Measurements from ENCODE around the gene LMAN1L.
A peak's percentile ranks its signal among the peaks of the same experiment; 100 is the strongest.

The LMAN1L gene

GRCh38 chr15:74822233-74822632 lies 9.6 kb downstream of the LMAN1L start:
- H3K27ac ChIP-seq = peak overlapping the region in 2 of 11 experiments; percentile 59 to 74; a peak in 2 of 22 replicates
- H3K4me1 ChIP-seq = peaks cover 36 to 61% (median 47%) of the 10 kb centered on the region in 10 experiments
- H3K27me3 ChIP-seq = peaks cover 0 to 10% (median 3%) of the 10 kb centered on the region in 11 experiments; a peak in 6 of 22 replicates
- no peak for TF ChIP-seq Cebpa-rat (IDR thresholded peaks at IDR 0.05)
- H3K4me3 ChIP-seq = no peak overlapping the region
- H4K20me1 ChIP-seq = peaks cover 0 to 12% (median 0%) of the 10 kb centered on the region in 11 experiments; a peak in 4 of 22 replicates
- H3K36me3 ChIP-seq = no peaks in the 10 kb centered on the region
- no peaks in the 10 kb centered on the region for H3K9me3 ChIP-seq (replicated peaks in 1 of 11)
- H3K9ac ChIP-seq = 0 out of 22 replicates have a peak overlapping the region, but pooled peaks of 1 of the 11 experiments have one; percentile 62
- peak overlapping the region in 7 of 11 experiments; percentile 64 to 77 (median 72); a peak in 7 of 22 replicates for H3K4me2 ChIP-seq

- H3K36me3 ChIP-seq = no peaks in the 10 kb centered on the region
- H3K9ac ChIP-seq = no peak overlapping the region
- peaks cover 0 to 11% (median 5%) of the 10 kb centered on the region in 11 experiments; a peak in 8 of 22 replicates for H3K27me3 ChIP-seq
- H3K4me1 ChIP-seq = peaks cover 33 to 50% (median 42%) of the 10 kb centered on the region in 10 experiments
- no peak overlapping the region for H3K27ac ChIP-seq
- H3K9me3 ChIP-seq (replicated peaks in 1 of 11) = no peaks in the 10 kb centered on the region
- peak overlapping the region in 3 of 11 experiments; percentile 30 to 33 (median 32); a peak in 4 of 22 replicates for H3K4me2 ChIP-seq
- no peak for TF ChIP-seq Cebpa-rat (IDR thresholded peaks at IDR 0.05)
- H3K4me3 ChIP-seq = no peak overlapping the region
- H4K20me1 ChIP-seq = peaks cover 0 to 15% (median 0%) of the 10 kb centered on the region in 11 experiments; a peak in 6 of 22 replicates
Measured at GRCh38 chr15:74823324-74823723, 10.7 kb downstream of the LMAN1L start.

GRCh38 chr15:74824976-74825375 lies 12.3 kb downstream of the LMAN1L start:
- Histone ChIP-seq H3K4me3 (no peak overlapping the region), H3K27me3 (peaks cover 0 to 12% (median 5%) of the 10 kb centered on the region in 11 experiments; a peak in 8 of 22 replicates), H4K20me1 (peaks cover 0 to 22% (median 0%) of the 10 kb centered on the region in 11 experiments; a peak in 6 of 22 replicates), H3K9me3 (replicated peaks in 1 of 11) (no peaks in the 10 kb centered on the region), H3K9ac (no peak overlapping the region), H3K4me1 (peaks cover 22 to 33% (median 28%) of the 10 kb centered on the region in 10 experiments), H3K27ac (no peak overlapping the region), H3K4me2 (no peak overlapping the region), H3K36me3 (no peaks in the 10 kb centered on the region)
- TF ChIP-seq Cebpa-rat (IDR thresholded peaks at IDR 0.05) = no peak

- Histone ChIP-seq H3K9ac (no peak overlapping the region), H3K9me3 (replicated peaks in 1 of 11) (no peaks in the 10 kb centered on the region), H3K27me3 (peaks cover 0 to 12% (median 5%) of the 10 kb centered on the region in 11 experiments; a peak in 8 of 22 replicates), H3K4me3 (no peak overlapping the region), H3K4me2 (no peak overlapping the region), H3K36me3 (no peaks in the 10 kb centered on the region), H3K4me1 (peaks cover 15 to 26% (median 20%) of the 10 kb centered on the region in 10 experiments), H3K27ac (no peak overlapping the region), H4K20me1 (peaks cover 0 to 17% (median 0%) of the 10 kb centered on the region in 11 experiments; a peak in 6 of 22 replicates)
- TF ChIP-seq Cebpa-rat (IDR thresholded peaks at IDR 0.05) = no peak
Measured at GRCh38 chr15:74825866-74826265, 13.2 kb downstream of the LMAN1L start.

DNA sequence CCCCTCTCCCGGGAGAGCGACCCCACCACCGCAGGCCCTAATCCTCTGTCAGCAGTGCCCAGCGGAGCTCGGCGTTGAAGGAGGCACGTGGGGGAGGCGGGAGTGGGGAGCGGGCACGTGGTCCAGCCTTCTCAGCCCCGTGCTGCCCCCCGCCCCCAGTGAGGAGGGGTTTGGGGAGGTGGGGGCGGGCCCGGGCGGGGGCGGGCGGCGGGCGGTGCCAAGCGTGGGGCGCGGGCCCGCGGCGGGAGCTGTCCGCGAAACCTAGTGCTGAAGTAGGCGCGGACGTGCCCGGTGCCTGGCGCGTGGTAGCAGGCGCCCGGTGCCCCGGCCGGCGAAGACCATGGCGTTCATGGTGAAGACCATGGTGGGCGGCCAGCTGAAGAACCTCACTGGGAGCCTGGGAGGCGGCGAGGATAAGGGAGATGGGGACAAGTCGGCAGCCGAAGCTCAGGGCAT lies 13.8 kb downstream of the LMAN1L start, which contains the start of gene CPLX3:
Gene CPLX3, plus strand, starts transcription at position 264 of the 456 bp plus-strand sequence. Its CDS starts 77 bp downstream, at position 341.
- Histone ChIP-seq H3K36me3 (no peaks in the 10 kb centered on the region), H3K4me2 (no peak within 1 kb of the TSS), H3K9me3 (replicated peaks in 1 of 11) (no peaks in the 10 kb centered on the region), H3K4me1 (peaks cover 12 to 26% (median 20%) of the 10 kb centered on the region in 10 experiments), H3K27me3 (peaks cover 0 to 12% (median 5%) of the 10 kb centered on the region in 11 experiments; a peak in 8 of 22 replicates), H3K27ac (no peak within 1 kb of the TSS), H3K9ac (no peak within 1 kb of the TSS), H3K4me3 (no peak within 1 kb of the TSS), H4K20me1 (peaks cover 0 to 12% (median 0%) of the 10 kb centered on the region in 11 experiments; a peak in 6 of 22 replicates)
- TF ChIP-seq Cebpa-rat (IDR thresholded peaks at IDR 0.05) = no peak

DNA sequence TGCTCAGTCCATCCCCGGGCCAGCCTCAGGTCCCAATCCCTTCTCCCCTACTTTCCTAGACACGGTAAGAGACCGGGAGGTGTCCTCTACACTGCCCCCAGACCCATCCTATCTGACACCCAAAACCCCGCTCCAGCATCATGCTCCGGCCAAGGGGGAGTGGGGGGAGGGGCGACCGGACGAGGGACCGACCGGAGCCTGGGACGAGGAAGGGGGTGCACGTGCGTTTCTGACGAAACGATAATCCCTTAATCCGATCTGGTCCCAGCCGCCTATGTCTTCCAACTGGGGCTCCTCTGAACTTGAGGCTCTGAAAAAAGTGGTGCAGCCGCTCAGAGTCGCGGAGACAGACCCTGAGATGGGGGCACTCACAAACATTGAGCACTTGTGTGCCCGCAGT lies 14.3 kb downstream of the LMAN1L start:
- no peak overlapping the region for H3K4me2 ChIP-seq
- no peak overlapping the region for H3K4me3 ChIP-seq
- no peak overlapping the region for H3K27ac ChIP-seq
- H3K9ac ChIP-seq = no peak overlapping the region
- TF ChIP-seq Cebpa-rat (IDR thresholded peaks at IDR 0.05) = no peak
- no peaks in the 10 kb centered on the region for H3K9me3 ChIP-seq (replicated peaks in 1 of 11)
- H4K20me1 ChIP-seq = peaks cover 0 to 11% (median 0%) of the 10 kb centered on the region in 11 experiments; a peak in 6 of 22 replicates
- H3K27me3 ChIP-seq = peaks cover 0 to 12% (median 5%) of the 10 kb centered on the region in 11 experiments; a peak in 8 of 22 replicates
- H3K4me1 ChIP-seq = peaks cover 10 to 26% (median 20%) of the 10 kb centered on the region in 10 experiments
- no peaks in the 10 kb centered on the region for H3K36me3 ChIP-seq

DNA sequence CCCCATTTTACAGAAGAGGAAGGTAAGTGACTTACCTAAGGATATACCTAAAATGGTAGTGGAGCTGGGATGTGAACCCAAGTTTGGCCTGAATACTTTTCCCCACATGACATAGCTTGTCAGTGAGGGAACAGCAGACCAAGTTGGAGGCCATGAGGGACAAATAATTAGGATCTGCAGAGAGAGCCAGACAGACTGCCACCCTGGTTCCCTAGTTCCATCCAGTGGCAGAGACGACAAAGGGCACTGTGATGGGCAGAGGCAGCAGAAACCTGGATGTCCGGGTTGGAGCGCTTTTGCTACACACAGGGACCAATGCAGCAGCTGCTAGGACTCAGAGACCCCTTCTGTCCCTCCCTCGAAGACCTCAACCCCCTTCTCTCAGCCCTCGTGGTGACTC lies 15.0 kb downstream of the LMAN1L start:
- TF ChIP-seq Cebpa-rat (IDR thresholded peaks at IDR 0.05) = no peak
- Histone ChIP-seq H3K4me3 (no peak overlapping the region), H4K20me1 (peaks cover 0 to 18% (median 0%) of the 10 kb centered on the region in 11 experiments; a peak in 6 of 22 replicates), H3K9me3 (replicated peaks in 1 of 11) (no peaks in the 10 kb centered on the region), H3K9ac (no peak overlapping the region), H3K27ac (no peak overlapping the region), H3K36me3 (no peaks in the 10 kb centered on the region), H3K4me1 (peaks cover 16 to 29% (median 23%) of the 10 kb centered on the region in 10 experiments), H3K4me2 (no peak overlapping the region), H3K27me3 (peaks cover 0 to 12% (median 5%) of the 10 kb centered on the region in 11 experiments; a peak in 8 of 22 replicates)

DNA sequence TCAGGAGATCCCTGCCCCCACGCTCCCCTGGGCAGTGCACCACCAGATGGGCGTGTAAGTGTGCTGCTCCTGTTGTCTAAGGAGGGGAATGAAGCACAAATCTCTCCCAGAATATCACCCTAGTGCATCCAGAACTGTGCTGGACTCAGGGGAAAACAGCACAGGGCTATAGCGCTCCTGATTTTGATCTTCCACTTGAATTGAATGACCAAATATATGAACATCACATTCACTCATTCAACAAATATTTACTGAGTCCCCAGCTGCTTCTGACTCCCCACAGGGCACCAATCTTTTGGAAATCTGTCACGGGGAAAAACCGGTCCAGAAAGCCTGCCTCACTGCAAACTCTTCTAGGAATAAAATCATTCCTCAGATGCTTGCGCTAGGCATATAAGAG lies 16.2 kb downstream of the LMAN1L start:
- Histone ChIP-seq H4K20me1 (peaks cover 0 to 20% (median 3%) of the 10 kb centered on the region in 11 experiments; a peak in 9 of 22 replicates), H3K4me1 (peaks cover 22 to 36% (median 32%) of the 10 kb centered on the region in 10 experiments), H3K9me3 (replicated peaks in 1 of 11) (no peaks in the 10 kb centered on the region), H3K36me3 (no peaks in the 10 kb centered on the region), H3K27me3 (peaks cover 0 to 12% (median 5%) of the 10 kb centered on the region in 11 experiments; a peak in 8 of 22 replicates), H3K27ac (no peak overlapping the region), H3K9ac (no peak overlapping the region), H3K4me3 (no peak overlapping the region), H3K4me2 (no peak overlapping the region)
- TF ChIP-seq Cebpa-rat (IDR thresholded peaks at IDR 0.05) = no peak

DNA sequence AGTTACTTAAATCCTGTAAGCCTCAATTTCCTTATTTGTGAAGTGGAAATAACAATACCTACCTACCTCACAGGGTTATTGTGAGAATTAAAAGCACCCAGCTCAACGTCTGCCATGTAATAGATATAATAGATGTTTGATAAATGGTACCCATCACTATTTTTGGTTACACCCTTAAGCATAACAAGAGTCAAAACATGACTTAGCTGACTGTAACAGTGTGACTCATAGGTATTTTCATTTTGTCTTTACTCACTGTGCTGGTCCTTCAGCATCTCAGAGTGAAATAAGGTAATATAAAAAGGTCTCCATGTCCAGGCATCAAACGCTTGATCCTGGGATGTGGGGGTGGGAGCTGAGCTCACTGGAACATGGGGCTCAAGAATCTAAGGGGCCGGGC lies 16.9 kb downstream of the LMAN1L start:
- Histone ChIP-seq H3K27ac (no peak overlapping the region), H3K27me3 (peaks cover 0 to 12% (median 5%) of the 10 kb centered on the region in 11 experiments; a peak in 8 of 22 replicates), H3K4me3 (no peak overlapping the region), H3K36me3 (no peaks in the 10 kb centered on the region), H4K20me1 (peaks cover 0 to 26% (median 5%) of the 10 kb centered on the region in 11 experiments; a peak in 9 of 22 replicates), H3K4me2 (no peak overlapping the region), H3K4me1 (peaks cover 28 to 42% (median 38%) of the 10 kb centered on the region in 10 experiments), H3K9me3 (replicated peaks in 1 of 11) (no peaks in the 10 kb centered on the region), H3K9ac (no peak overlapping the region)
- TF ChIP-seq Cebpa-rat (IDR thresholded peaks at IDR 0.05) = no peak
